Activated naive CD8-positive, alpha-beta T cell (primary cell): ENCODE results near the gene OSBPL10.

Experiments used
- H3K27ac Mint-ChIP-seq: one replicate; pipeline ENCODE4 v1.8.0; 2021; ENCODE audit warnings: mixed read lengths
- H3K27me3 Mint-ChIP-seq: one replicate; pipeline ENCODE4 v1.8.0; 2021; ENCODE audit warnings: mixed read lengths
- H3K36me3 Mint-ChIP-seq: one replicate; pipeline ENCODE4 v1.8.0; 2021; ENCODE audit warnings: mixed read lengths
- H3K4me1 Mint-ChIP-seq: one replicate; pipeline ENCODE4 v1.8.0; 2021; ENCODE audit warnings: low read depth, mixed read lengths
- H3K4me3 Mint-ChIP-seq: one replicate; pipeline ENCODE4 v1.8.0; 2021; ENCODE audit warnings: mild to moderate bottlenecking, mixed read lengths
- H3K9me3 Mint-ChIP-seq: one replicate; pipeline ENCODE4 v1.8.0; 2021; ENCODE audit warnings: low read depth, mixed read lengths

Gene OSBPL10

GRCh38 chr3:31648286-31648968 lies 332.6 kb downstream of the OSBPL10 start:
- Mint-ChIP-seq H3K4me3 (no peak overlapping the region), H3K27me3 (no peaks in the 10 kb centered on the region), H3K4me1 (peaks cover 3% of the 10 kb centered on the region), H3K36me3 (peaks cover 44% of the 10 kb centered on the region), H3K27ac (no peak overlapping the region), H3K9me3 (peaks cover 32% of the 10 kb centered on the region)

- H3K4me1 Mint-ChIP-seq = peaks cover 6% of the 10 kb centered on the region
- peaks cover 9% of the 10 kb centered on the region for H3K9me3 Mint-ChIP-seq
- H3K4me3 Mint-ChIP-seq = no peak overlapping the region
- no peak overlapping the region for H3K27ac Mint-ChIP-seq
- H3K27me3 Mint-ChIP-seq = no peaks in the 10 kb centered on the region
- H3K36me3 Mint-ChIP-seq = peaks cover 36% of the 10 kb centered on the region
These were observed 335.8 kb downstream of the OSBPL10 start for GRCh38 chr3:31645256-31645655.

- Mint-ChIP-seq H3K36me3 (peaks cover 25% of the 10 kb centered on the region), H3K9me3 (peaks cover 4% of the 10 kb centered on the region), H3K27me3 (no peaks in the 10 kb centered on the region), H3K4me1 (peaks cover 36% of the 10 kb centered on the region), H3K27ac (no peak overlapping the region), H3K4me3 (no peak overlapping the region)
These were observed 341.2 kb downstream of the OSBPL10 start for GRCh38 chr3:31639828-31640227.

- H3K9me3 Mint-ChIP-seq = no peaks in the 10 kb centered on the region
- peaks cover 29% of the 10 kb centered on the region for H3K36me3 Mint-ChIP-seq
- H3K27ac Mint-ChIP-seq = peak overlapping the region; percentile 88
- H3K27me3 Mint-ChIP-seq = no peaks in the 10 kb centered on the region
- peaks cover 51% of the 10 kb centered on the region for H3K4me1 Mint-ChIP-seq
- peak overlapping the region; percentile 44 for H3K4me3 Mint-ChIP-seq
These were observed 344.2 kb downstream of the OSBPL10 start for GRCh38 chr3:31636694-31637442.

GRCh38 chr3:31636049-31636448 lies 345.0 kb downstream of the OSBPL10 start:
- H3K27ac Mint-ChIP-seq = peak overlapping the region; percentile 88
- no peaks in the 10 kb centered on the region for H3K9me3 Mint-ChIP-seq
- H3K4me1 Mint-ChIP-seq = peaks cover 48% of the 10 kb centered on the region
- peaks cover 27% of the 10 kb centered on the region for H3K36me3 Mint-ChIP-seq
- H3K4me3 Mint-ChIP-seq = peak overlapping the region; percentile 59
- H3K27me3 Mint-ChIP-seq = no peaks in the 10 kb centered on the region

GRCh38 chr3:31635545-31635944 lies 345.5 kb downstream of the OSBPL10 start:
- Mint-ChIP-seq H3K4me3 (peak overlapping the region; percentile 59), H3K4me1 (peaks cover 48% of the 10 kb centered on the region), H3K27me3 (no peaks in the 10 kb centered on the region), H3K36me3 (peaks cover 28% of the 10 kb centered on the region), H3K27ac (peak overlapping the region; percentile 88), H3K9me3 (no peaks in the 10 kb centered on the region)

GRCh38 chr3:31634476-31634875 lies 346.6 kb downstream of the OSBPL10 start:
- H3K4me3 Mint-ChIP-seq = no peak overlapping the region
- H3K27ac Mint-ChIP-seq = peak overlapping the region; percentile 58
- H3K4me1 Mint-ChIP-seq = peaks cover 52% of the 10 kb centered on the region
- H3K9me3 Mint-ChIP-seq = no peaks in the 10 kb centered on the region
- peaks cover 26% of the 10 kb centered on the region for H3K36me3 Mint-ChIP-seq
- no peaks in the 10 kb centered on the region for H3K27me3 Mint-ChIP-seq

GRCh38 chr3:31629054-31629453 lies 352.0 kb downstream of the OSBPL10 start:
- no peaks in the 10 kb centered on the region for H3K9me3 Mint-ChIP-seq
- H3K4me1 Mint-ChIP-seq = peaks cover 29% of the 10 kb centered on the region
- H3K27ac Mint-ChIP-seq = peak overlapping the region; percentile 46
- peaks cover 22% of the 10 kb centered on the region for H3K36me3 Mint-ChIP-seq
- no peaks in the 10 kb centered on the region for H3K27me3 Mint-ChIP-seq
- no peak overlapping the region for H3K4me3 Mint-ChIP-seq

- H3K4me3 Mint-ChIP-seq = no peak overlapping the region
- H3K9me3 Mint-ChIP-seq = no peaks in the 10 kb centered on the region
- peaks cover 18% of the 10 kb centered on the region for H3K36me3 Mint-ChIP-seq
- H3K27ac Mint-ChIP-seq = no peak overlapping the region
- peaks cover 34% of the 10 kb centered on the region for H3K4me1 Mint-ChIP-seq
- H3K27me3 Mint-ChIP-seq = no peaks in the 10 kb centered on the region
These were observed 355.7 kb downstream of the OSBPL10 start for GRCh38 chr3:31625358-31625757.

GRCh38 chr3:31624083-31624709 lies 356.9 kb downstream of the OSBPL10 start:
- Mint-ChIP-seq H3K27me3 (no peaks in the 10 kb centered on the region), H3K36me3 (peaks cover 16% of the 10 kb centered on the region), H3K4me3 (no peak overlapping the region), H3K27ac (peak overlapping the region; percentile 1), H3K9me3 (no peaks in the 10 kb centered on the region), H3K4me1 (peaks cover 32% of the 10 kb centered on the region)

GRCh38 chr3:31622636-31623288 lies 358.3 kb downstream of the OSBPL10 start:
- H3K27ac Mint-ChIP-seq = no peak overlapping the region
- H3K36me3 Mint-ChIP-seq = peaks cover 13% of the 10 kb centered on the region
- no peaks in the 10 kb centered on the region for H3K27me3 Mint-ChIP-seq
- H3K4me3 Mint-ChIP-seq = no peak overlapping the region
- H3K4me1 Mint-ChIP-seq = peaks cover 27% of the 10 kb centered on the region
- no peaks in the 10 kb centered on the region for H3K9me3 Mint-ChIP-seq

GRCh38 chr3:31621314-31621713 lies 359.7 kb downstream of the OSBPL10 start:
- no peaks in the 10 kb centered on the region for H3K9me3 Mint-ChIP-seq
- peaks cover 14% of the 10 kb centered on the region for H3K36me3 Mint-ChIP-seq
- H3K4me1 Mint-ChIP-seq = peaks cover 29% of the 10 kb centered on the region
- no peaks in the 10 kb centered on the region for H3K27me3 Mint-ChIP-seq
- H3K4me3 Mint-ChIP-seq = no peak overlapping the region
- no peak overlapping the region for H3K27ac Mint-ChIP-seq

- Mint-ChIP-seq H3K36me3 (peaks cover 12% of the 10 kb centered on the region), H3K27me3 (no peaks in the 10 kb centered on the region), H3K4me1 (peaks cover 32% of the 10 kb centered on the region)
These were observed 360.4 kb downstream of the OSBPL10 start for GRCh38 chr3:31620656-31621055.

GRCh38 chr3:31616711-31617110 lies 364.4 kb downstream of the OSBPL10 start:
- H3K4me1 Mint-ChIP-seq = peaks cover 59% of the 10 kb centered on the region
- H3K36me3 Mint-ChIP-seq = peaks cover 13% of the 10 kb centered on the region
- no peaks in the 10 kb centered on the region for H3K9me3 Mint-ChIP-seq
- H3K27ac Mint-ChIP-seq = no peak overlapping the region
- H3K27me3 Mint-ChIP-seq = no peaks in the 10 kb centered on the region
- no peak overlapping the region for H3K4me3 Mint-ChIP-seq

More at GRCh38 chr3:31620656-31621055, 360.4 kb downstream of the OSBPL10 start:
- Mint-ChIP-seq H3K27ac (peak overlapping the region; percentile 50), H3K4me3 (no peak overlapping the region), H3K9me3 (no peaks in the 10 kb centered on the region)
